Measurements from ENCODE around the gene HPCAL1.
"Not testable (repeated sequence)": the region's sequence is repeated elsewhere in the genome, so short reads cannot be mapped to it uniquely, and the experiment has no call there.

Gene HPCAL1

DNA sequence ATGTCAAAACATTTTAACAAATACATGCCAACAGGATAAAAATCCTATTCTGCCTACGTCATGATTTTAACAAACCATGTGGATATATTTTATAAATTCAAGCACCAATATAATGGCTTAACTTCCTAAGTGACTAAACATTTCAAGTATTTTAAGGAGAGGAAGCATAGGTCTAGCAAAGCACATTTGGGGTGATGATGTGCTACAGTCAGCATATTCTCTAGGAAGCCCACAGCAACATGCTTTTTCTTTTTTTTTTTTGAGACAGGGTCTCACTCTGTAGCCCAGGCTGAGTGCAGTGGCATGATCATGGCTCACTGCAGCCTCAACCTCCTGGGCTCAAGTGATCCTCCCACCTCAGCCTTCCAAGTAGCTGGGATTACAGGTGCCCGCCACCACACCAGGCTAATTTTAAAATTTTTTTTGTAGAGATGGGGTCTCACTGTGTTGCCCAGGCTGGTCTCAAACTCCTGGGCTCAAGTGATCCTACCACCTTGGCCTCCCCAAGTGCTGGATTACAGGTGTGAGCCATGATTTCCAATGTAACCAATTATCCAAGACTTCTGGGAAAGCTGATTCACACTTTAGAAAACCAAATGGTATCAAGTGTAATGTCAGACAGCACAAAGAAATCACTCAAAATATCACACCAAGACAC, 139.9 kb downstream of the HPCAL1 start:
- not testable (repeated sequence) for DNase-seq (ENCODE audit: low read depth)

DNA sequence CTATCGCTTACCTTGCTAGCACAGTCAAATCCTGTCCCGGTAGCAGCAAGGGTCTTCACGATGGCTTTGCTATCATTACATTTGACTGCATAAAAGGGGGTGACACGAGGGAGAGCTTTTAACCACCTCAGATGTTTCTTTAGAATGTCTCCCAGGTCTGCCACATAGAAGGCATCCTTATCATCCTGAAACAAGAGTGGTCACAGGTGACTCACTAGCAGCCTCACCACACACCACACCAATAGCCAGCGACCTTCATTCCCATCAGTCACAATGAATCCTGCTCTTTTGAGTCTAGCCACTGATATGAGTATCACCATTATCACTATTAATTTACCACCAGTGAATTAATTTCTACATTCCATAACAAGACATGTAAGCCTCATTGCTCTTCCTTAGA, 141.8 kb downstream of the HPCAL1 start:
- no peak for DNase-seq (ENCODE audit: low read depth)

DNA sequence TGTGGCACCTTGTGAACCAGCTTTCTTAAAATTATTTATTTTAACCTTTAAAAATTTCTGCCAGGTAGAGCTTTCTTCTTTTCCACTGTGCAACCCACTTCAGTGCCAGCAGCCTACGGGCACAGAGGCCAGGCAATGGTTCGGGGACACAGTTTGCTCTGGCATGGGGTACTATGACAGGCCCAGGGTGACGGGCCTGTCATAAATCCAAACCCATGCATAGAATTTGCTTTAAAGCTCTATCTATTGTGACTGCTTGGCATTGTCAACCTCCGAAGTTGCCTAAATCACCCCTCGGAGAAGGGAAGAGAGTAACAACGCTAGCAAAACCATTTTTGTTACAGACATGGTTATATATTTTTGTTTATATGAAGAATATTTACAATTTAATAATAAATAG, 143.9 kb downstream of the HPCAL1 start:
- no peak for DNase-seq (ENCODE audit: low read depth)

DNA sequence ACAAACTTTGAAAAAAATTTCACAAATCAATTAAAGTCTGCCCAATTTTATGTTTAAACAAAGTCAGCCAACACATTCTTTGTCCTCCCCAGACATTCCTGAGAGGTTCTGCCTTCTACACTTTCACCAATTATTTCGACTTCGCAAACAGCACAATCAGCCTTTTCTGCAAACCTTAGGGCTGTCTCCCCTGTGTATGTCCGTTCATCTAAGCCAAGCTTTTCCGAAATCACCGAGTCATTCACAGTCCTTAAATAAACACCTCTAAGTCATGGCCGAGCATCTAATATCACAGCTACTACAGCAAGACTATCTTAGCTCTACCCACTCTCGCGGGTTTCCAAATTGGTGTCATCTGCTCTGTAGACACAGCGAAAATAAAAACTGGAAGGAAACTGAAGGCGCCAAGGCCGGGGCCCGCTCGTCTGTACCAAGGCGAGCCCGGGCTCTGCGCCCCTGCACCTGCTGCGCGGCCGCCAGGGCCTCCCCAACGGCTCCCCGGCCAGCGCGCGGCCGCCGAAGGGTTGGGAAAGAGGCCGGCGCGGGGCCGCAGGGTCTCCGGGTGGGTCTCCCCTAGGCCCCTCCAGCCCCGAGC, 144.7 kb downstream of the HPCAL1 start:
- peak; percentile 6 for DNase-seq (ENCODE audit: low read depth)

DNA sequence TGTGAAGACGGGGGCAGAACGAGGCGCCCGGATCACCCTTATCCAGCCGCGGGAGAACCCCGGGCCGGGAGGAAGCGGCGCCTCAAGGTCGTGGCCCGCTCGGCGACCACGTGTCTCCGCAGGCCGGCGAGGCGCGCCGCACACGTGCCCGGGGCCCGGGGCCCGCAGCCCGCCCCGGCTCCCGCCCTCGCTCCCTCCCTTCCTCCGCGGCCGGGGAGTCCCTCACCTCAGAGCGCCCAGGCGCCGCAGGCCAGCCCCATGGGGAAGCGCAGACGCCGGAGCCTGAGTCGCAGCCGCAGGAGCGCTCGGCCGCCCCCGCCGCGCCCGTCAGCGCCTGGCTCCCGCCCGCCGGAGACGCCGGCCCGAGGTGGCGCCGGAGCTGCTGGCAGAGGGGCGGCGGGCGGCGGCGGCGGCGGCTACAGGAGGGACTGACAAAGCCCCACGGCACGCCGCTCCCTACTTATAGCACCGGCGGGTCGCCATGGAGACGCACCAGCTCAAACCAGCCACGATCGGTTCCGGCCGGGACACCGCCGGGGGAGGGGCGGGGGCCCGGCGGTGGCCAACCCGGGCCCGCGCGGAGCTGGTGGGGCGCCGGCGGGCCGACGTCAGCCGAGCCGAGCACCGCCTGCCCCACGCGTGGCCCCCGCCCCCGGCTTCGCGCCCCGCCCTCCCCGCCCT, 145.3 kb downstream of the HPCAL1 start, which contains the start of gene ODC1:
Gene ODC1 (minus strand): TSS at position 433 of the 681 bp plus-strand sequence. CDS start 3,295 bp downstream, outside the sequence.
- peak; percentile 98 for DNase-seq (ENCODE audit: low read depth)

DNA sequence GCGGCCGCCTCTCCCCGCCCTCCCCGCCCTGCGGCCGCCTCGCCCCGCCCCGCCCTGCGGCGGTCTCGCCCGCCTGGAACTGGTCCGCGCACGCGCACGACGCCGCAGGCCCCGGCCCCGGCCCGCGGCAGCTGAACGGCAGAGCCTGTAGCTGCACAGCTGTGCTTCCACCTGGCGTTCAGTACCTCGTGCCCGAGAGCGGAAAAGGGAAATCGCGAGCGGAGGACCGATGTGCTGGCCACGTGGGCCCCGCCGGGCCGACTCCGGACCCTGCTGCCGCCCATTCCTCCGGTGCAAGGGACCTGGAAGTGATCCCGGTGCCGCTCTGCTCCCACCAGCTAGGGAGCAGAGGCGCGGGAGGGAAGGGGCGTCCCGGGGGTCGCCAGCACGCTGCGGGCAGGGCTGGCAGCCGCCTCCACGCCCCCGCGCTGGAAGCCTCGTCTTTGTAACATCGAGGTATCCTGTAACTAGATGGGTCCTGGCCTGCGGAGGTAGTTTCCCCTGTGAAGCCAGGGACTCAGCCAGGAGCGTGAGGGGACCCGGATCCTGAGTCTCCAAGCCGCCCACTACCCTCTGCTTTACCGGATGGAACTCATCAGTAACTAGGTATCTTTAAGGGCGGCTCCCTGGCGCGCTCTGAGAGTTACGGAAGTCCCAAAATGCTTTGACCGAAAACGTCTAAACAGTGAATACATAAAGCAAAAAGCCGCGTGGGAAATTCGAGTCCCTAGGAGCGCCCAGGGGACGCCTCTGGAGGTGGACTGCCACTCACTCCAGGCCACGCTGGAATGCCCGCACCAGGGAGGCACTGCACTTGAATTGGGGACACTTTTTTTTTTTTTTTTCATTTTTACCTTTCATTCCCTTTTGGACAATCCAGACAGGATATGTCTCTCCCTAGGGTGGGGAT, 146.1 kb downstream of the HPCAL1 start:
- peak; percentile 83 for DNase-seq (ENCODE audit: low read depth)

DNA sequence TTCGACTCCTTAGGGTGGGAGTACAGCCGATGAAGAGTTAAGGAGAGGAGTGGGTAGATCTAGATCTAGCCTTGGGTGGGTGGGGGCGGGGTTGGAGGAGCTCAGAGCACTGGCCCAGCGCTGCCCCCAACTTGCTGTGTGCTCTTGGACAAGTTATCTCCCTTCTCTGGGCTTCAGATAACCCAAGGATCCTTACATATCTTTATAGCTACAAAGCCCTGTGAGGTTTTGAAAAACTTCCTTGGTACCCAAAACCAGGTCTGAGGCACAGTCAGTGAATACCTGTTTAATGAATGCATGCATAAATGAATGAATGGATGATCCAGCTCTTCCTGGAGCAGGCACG, 146.8 kb downstream of the HPCAL1 start:
- DNase-seq (ENCODE audit: low read depth): no peak

DNA sequence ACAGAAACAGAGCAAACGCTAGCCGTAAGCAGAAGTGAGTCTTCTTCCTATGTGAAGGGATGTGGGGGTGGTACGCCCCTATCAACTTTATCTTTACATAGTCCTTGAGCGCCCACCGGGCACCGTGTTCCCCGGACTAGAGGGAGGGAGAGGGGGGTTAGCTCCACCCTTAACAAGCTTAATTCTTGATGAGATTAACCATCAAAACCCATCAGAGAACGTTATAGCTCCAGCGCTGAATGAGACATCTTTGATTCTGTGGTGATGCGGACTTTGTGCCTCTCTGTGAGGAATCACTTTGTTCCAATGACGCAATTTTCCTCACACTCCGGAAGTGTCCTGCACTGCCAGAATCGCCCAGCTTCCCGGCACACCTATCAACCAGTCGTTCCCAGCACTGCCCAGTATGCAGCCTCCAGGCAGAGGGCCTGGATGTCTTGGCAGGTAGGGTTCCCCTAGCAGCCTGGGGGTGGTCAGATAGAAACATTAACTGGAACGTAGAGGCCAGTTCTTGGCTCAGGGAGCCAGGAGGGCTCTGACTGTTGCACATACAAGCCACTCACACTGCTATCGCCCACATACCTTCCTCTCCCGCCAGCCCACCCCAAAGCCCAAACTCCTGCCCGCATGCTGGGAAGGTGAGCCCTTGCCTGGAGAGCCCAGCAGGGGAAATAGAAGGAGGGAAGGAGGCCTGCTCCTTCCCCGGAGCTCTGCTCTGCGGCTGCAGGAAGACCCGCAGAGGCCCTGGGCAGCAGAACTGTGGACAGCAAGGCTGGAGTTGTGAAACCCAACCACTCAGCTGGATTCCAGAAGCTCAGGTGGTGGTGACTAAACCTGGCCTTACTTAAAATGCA, 147.4 kb downstream of the HPCAL1 start:
- no peak for DNase-seq (ENCODE audit: low read depth)

DNA sequence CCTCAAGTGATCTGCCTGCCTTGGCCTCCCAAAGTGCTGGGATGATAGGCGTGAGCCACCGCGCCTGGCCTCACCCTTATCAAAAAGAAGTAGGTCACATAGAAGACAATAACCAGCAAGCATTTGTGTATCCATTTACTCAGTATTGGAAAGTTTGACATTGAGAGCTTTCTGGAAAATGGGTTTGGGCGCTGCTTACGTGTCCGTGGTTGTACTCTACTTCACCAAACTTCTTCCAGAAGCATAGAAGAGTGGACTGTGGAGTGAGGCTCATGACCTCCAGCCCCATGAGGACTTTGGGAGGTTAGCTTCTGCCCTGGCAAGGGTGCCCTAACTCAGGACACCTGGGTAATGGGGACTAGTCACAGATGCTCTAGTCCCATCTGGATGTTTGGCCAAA, 149.1 kb downstream of the HPCAL1 start:
- DNase-seq (ENCODE audit: low read depth): no peak

DNA sequence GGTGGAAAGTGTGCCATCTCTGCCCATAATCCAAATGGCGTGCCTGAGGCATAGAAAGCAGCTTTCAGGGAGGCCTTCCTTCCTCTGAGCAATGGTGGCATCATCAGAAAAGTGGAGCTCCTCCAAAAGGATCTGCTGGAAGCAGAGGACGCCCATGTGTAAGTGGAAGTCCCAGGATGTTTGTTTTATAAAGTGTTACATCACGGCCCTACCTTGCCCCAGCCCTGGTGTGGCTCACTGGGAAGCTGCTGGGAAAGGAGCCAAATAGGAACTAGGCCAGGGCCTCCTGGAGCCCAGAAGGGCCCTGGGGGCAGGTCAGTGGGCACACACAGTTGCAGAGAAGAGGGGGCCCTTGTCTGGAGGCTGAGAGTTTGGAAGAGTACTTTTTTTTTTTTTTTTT, 149.6 kb downstream of the HPCAL1 start:
- no peak for DNase-seq (ENCODE audit: low read depth)

DNA sequence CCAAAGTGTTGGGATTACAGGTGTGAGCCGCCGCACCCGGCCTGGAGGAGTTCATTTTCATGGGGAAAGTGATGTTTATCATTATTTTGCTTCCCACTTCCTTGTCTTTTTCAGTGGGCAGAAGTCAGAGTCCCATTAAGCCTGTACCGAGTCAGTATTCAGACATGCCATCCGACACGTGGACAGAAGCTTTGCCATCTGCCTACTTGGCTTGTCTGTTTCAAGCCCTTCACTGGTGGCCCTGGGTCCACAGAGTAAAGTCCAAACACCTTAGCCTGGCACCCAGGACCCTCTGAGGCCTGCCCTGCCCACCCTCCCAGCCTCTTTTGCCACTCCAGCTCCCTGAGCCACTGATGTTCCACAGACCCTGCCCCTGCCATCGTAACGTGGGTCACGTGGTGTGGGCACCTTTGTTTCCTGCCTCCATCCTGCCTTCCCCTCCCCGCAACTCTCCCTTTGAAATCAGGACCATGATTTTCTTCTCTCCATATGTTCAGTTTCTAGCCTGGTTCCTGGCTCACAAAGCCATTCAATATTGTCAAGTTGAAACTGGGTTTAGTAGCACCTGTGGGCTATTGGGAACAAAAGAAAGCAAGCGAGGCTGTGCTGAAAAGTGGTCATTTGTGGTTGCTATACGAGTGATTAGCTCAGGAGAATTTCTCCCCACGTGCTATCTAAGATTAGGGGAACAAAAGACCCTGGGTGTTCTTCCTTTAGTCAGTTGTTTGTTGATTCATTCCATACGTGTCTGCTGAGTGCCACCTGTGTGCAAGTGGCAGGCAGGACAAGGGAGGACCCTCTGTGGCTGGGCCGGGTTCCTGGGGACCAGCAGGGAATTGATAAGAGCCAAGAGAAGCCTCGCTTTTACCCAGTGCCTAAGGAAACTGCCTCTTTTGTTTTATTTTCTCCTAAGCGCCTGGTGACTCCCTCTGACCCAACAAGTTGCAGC, 150.5 kb downstream of the HPCAL1 start:
- DNase-seq (ENCODE audit: low read depth): no peak

DNA sequence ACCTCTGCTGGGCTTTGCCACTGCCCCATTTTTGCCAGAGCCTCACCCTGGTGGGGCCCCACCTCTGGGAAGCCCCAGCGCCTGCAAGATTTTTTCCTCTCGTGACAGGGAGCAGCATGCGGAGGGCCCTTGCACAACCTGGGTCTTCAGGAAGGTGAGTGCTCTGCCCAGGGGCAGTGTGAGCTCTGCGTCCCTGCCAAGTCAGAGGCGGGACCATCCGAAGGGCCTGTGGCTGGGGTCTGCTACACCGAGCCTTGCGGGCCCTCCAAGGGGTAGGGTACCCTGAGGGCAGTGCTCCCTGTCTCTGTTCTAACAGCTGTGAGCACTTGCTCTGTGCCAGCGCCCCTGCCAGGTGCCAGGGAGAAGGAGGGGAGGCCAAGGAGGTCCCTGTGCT, 151.2 kb downstream of the HPCAL1 start:
- no peak for DNase-seq (ENCODE audit: low read depth)

DNA sequence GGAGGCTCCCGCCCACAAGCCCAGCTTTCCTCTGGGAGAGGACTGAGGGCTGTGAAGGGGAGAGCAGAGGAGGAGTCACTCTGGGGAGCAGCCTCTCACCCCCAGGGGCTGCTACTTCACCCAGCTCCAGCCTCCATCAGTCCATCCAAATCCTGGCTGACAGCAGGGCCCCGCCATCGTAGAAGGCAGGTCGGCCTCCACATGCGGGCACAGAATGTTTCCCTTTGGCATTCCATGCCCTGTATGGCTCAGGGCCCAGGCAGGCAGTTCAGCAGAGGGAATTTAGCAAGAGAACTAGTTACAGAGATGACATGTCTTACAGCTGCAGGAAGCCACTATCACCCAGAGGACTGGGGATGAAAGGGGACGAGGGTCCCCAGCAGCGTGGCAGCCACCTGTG, 151.8 kb downstream of the HPCAL1 start:
- DNase-seq (ENCODE audit: low read depth): no peak

DNA sequence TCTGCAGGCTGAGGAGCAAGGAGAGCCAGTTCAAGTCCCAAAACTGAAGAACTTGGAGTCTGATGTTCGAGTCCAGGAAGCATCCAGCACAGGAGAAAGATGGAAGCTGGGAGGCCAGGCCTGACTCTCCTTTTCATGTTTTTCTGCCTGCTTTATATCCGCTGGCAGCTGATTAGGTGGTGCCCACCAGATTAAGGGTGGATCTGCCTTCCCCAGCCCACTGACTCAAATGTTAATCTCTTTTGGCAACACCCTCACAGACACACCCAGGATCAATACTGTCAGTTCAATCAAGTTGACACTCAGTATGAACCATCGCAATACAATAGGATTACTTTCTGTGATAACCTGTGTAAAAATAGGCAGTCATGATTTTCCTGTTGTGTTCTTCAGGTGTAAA, 154.5 kb downstream of the HPCAL1 start:
- not testable (repeated sequence) for DNase-seq (ENCODE audit: low read depth)

DNA sequence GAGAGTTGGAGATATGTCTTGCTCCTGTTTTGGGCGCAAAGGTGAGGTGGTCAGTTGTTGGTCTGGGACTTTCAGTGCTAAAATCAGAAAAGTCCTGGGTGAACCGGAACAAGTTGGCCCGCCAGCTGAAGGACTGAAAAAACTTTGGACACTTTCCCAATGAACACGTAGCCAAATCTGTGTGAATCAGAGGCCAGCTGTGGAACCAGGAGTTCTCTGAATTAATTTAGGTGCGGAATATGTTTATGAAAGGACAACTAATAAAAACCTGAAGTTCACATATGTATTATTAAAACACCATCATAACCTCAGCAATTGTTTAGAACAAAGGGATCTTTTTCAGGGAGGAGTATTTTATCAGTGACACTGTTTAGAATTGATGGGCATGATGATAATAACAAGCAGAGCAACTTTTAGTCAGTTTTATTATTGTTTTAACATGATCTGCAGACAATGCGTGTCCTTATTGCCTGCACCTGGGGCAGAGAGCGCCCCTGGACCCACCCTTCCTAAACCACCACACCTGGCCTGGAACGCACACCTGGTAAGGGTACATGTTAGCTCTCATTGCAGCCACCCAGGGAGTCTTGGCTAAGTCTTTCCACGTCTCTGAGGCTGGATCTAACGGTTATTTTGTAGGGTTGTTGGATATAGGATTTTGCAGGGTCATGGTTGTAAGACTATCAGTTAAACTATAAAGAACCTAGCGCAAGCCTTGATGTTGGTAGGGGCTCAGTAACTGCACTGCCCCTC, 155.3 kb downstream of the HPCAL1 start:
- no peak for DNase-seq (ENCODE audit: low read depth)

DNA sequence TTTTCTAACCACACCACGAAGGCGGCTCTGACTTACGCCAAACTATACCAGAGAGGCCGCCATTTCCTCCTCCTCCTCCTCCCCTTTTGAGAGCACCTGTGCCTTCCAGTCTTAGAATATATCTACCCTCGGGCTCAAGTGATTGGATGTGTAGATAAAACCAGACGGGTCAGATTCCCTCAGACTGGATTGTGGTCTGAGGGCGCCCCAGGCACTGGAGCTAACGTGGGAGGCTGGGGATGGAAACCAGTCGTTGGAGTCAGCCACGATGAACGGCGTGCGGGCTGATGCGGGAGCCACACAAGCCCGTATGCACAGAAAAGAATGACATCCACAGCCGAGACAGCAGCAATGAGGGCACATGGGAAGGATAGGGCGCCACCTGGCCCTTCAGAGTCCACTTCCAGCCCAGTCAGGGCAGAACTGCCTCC, 157.7 kb downstream of the HPCAL1 start:
- DNase-seq (ENCODE audit: low read depth): no peak

DNA sequence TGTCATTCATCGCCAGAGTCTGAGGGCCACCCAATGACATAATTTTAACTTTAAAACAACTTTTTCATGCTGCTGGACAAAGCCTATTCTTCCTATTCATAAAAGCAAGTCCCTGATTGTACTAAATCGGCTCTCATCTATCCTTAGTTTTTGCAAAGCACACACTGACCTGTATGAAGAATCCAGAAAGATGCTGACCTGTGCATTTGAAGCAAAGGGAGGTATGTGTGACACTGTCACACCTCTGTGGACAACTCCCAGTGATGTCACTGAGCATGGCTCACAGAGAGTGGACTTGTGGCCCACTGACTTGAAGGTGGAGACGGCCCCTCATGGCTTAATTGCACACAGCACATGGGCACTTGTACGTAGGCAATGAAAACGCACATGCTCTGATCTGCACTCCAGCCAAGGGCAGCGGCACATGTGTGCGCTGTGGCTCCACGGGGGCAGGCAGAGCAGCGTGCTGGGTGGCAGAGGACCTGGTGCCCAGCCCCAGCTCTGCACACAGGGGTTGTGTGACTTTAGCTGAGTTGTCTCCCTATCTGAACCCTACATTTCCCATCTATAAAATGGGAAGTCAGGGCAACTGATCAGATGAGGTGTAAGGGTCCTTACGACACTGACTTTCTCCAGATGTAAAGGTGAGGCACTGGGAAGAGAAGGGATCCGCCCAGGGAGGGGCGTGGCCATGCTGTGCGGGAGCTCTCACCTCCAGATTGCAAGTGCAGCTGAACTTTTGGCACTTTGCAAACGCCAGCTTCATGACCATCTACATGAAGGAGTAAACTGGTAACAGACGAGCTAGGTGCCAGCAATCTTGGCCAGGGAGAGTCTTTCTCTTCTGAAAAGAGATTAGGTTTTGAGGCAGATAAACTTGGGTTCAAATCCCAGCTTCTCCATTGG, 159.7 kb downstream of the HPCAL1 start:
- DNase-seq (ENCODE audit: low read depth): no peak

DNA sequence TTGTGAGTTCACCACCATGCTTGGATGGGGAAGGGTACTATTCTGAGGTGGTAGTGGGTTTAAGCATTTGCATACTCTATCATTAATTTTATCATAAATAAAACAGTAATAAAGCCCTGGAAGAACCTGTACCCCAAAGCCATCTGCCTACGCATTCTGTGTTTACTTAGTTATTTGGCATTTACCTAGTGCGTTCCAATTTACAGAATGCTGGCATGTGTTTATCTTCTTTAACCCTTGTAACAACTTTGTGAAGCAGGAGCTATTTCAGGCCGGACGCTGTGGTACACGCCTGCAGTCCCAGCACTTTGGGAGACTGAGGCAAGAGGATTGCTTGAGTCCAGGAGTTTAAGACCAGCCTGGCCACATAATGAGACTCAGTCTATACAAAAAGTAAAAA, 163.2 kb downstream of the HPCAL1 start:
- no peak for DNase-seq (ENCODE audit: low read depth)

DNA sequence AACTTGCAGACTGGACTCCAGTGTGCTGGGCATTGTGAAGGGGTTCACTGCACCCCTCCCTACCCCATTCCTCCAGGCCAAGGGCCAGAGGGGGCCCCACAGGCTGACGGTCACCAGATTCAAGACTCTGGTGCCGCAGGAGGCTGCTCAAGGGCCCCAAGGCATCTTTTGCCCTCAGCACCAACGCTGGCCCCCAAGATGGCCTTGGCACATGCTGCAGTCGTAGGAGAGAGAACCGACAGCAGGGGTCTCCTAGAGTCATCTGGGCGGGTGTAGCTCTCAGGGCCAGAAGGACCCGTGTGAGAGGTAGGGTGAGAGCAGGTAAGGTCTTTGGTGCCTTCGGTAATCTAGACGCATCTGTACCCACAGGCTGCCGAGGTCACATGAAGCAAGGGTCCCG, 164.1 kb downstream of the HPCAL1 start:
- no peak for DNase-seq (ENCODE audit: low read depth)
